ENCODE data around the gene EEF1AKMT2.

EEF1AKMT2 gene

DNA sequence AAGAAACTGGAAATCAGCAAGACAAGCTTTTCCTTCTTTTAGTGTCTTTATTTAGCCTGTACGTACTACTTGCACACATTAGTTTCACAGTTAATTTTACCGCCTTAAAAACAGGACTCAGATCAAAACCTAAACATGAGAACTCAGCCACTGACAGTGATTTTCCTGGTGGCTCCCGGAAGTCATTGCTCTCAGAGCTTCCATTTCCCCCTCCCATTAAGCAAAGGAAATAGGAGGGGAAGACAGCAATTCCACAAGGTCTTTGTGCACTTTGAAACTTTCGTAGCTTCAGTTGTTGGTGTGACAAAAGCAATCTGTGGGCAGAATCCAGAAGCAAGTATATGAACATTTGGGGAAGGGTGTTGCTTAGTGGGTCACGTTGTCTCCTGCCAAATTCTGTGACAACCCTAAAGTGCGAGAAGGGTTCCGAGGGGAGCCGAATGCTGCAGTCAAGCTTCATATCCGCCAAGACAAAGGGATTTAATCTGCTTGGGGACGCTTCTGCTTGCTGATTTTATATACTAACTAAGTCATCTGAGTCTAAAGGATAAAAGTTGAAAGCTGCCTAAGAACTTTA lies 77.9 kb downstream of the EEF1AKMT2 start:
- no peak for FAIRE-seq
- no peak for DNase-seq (ENCODE audit: insufficient read length)
- no peak for TF ChIP-seq POLR2AphosphoS5 (IDR thresholded peaks at IDR 0.05; ENCODE audit: low read depth, low read length)
- TF ChIP-seq TAF1 (IDR thresholded peaks at IDR 0.05; ENCODE audit: borderline replicate concordance, low read depth, low read length): no peak
- no peak for TF ChIP-seq POLR2A (IDR thresholded peaks at IDR 0.05; ENCODE audit: low read depth, low read length)

DNA sequence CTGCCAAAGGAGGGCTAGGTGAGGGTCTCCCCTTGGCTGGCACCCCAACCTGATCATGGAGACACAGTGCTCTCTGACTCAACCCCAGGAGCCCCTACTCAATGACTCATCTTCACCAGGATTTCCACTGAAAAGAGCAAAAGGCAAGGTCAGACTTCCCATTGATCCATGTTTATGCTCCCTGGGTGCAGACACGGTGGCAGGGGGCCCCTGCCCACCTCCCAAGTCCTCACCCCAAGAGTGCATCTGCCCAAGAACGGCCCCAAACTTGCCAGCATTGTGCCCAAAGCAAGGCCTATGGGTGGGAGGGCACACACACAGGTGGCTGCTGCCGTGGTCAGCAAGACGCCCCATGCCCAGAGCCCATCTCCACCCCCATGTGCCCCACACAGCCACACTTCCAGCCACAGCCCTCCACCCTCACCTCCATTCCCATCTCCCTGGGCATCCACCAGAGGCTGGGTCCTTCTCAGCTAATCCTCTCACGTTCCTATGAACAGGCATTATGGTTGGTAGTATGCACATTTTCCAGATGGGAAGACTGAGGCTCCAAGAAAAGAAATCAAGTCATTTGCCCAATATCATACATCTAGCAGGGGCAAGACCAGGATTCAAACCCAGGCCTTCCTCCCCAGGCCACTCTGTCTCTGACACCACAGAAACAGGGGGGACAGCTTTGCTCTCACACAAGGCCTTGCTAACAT lies 78.8 kb downstream of the EEF1AKMT2 start:
- no peak for DNase-seq (ENCODE audit: insufficient read length)
- TF ChIP-seq POLR2AphosphoS5 (IDR thresholded peaks at IDR 0.05; ENCODE audit: low read depth, low read length): no peak
- no peak for TF ChIP-seq TAF1 (IDR thresholded peaks at IDR 0.05; ENCODE audit: borderline replicate concordance, low read depth, low read length)
- no peak for TF ChIP-seq POLR2A (IDR thresholded peaks at IDR 0.05; ENCODE audit: low read depth, low read length)
- no peak for FAIRE-seq

DNA sequence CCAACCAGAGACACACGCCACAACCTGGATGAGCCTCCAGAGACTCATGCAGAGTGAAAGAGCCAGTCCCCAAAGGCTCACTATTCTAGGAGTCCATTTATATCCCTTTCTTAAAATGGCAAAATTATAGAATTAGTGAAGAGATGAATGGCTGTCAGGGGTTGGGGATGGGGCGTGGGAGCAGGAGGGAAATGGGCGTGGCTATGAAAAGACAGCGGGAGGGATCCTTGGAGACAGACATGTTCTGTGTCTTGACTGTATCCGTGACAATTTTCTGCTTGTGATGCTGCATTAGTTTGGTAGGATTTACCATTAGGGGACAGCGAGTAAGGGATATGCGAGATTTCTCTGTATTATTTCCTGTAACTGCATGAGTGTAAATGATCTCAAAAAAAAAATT lies 80.5 kb downstream of the EEF1AKMT2 start:
- TF ChIP-seq POLR2A (IDR thresholded peaks at IDR 0.05; ENCODE audit: low read depth, low read length): no peak
- no peak for TF ChIP-seq TAF1 (IDR thresholded peaks at IDR 0.05; ENCODE audit: borderline replicate concordance, low read depth, low read length)
- no peak for TF ChIP-seq POLR2AphosphoS5 (IDR thresholded peaks at IDR 0.05; ENCODE audit: low read depth, low read length)
- no peak for DNase-seq (ENCODE audit: insufficient read length)
- FAIRE-seq: no peak

DNA sequence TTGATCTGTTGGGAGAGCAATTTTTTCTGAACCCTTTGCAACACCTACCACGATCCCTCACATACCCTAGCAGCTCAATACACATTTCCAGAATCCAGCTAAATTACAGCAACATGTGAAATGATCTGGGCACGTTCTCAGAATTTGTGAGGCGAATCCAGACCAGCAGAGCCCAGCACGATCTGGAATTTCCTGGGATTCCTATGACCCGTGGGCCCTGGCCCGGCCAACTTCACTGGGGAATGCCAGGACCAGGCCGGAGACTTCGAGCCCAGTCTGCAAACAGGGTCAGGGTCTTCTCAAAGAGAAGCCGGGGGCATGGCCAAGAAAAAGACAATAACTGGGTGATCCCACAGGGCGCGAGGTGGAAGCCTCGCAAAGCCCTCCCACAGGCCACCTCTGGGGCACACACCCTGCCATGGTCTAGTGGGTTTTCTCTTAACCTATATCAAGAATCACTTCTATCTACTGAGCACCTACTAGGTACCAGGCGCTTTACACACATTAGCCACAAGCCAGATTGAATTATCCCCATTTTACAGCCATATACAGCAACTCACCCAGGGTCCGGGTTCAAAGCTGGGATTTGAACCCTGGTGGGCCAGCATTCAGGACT lies 81.3 kb downstream of the EEF1AKMT2 start:
- FAIRE-seq (no peak), DNase-seq (ENCODE audit: insufficient read length) (no peak)
- TF ChIP-seq POLR2AphosphoS5 (IDR thresholded peaks at IDR 0.05; ENCODE audit: low read depth, low read length): no peak
- TF ChIP-seq TAF1 (IDR thresholded peaks at IDR 0.05; ENCODE audit: borderline replicate concordance, low read depth, low read length): no peak
- no peak for TF ChIP-seq POLR2A (IDR thresholded peaks at IDR 0.05; ENCODE audit: low read depth, low read length)

DNA sequence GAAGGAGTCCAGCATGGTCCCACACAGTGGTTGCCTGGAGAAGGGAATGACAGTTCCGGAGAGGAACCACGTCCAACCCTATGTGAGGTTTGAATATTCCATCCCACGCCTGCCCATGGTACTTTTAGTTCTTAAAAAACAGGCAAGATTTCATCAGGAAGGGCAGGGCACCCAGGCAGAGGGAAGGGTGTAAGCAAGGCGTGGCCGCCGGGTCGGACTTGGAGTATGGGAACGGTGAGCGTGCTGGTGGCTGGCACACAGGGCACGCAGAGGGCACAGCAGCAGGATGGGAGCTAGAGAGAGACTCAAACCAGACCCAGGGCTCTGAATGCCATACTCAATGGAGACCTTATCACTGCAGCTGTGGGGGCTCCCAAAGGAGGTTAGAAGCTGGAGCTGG lies 81.8 kb downstream of the EEF1AKMT2 start:
- no peak for TF ChIP-seq POLR2AphosphoS5 (IDR thresholded peaks at IDR 0.05; ENCODE audit: low read depth, low read length)
- no peak for TF ChIP-seq TAF1 (IDR thresholded peaks at IDR 0.05; ENCODE audit: borderline replicate concordance, low read depth, low read length)
- no peak for TF ChIP-seq POLR2A (IDR thresholded peaks at IDR 0.05; ENCODE audit: low read depth, low read length)
- FAIRE-seq (no peak), DNase-seq (ENCODE audit: insufficient read length) (no peak)

DNA sequence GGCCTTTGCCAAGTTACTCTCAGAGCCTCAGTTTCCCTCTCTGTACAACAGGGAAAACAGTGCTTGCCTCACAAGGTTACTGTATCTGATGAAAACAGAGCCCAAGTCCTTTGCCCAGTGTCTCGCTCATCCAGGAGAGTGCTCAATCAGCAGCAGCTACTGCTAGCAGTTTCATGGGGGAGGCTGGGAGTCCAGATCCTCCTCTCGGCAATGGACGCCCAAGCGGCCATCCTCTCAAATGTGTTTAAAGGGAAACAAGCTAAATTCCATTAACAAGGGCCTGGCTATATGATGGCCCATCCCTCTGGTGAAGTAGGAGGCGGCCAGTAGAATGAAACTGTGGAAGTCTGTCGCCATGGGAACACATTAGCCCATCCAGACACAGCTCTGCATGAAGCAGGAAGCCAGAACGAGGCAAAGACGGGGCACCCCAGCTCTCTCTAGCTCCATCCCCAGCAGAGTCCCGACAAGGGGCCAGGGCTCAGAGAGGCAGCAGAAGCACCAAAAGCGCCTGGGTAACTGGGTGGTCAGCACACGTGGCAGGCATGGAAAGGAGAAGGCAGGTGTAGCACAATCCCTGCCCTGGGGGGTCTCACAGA lies 82.7 kb downstream of the EEF1AKMT2 start:
- DNase-seq (ENCODE audit: insufficient read length): no peak
- no peak for FAIRE-seq
- TF ChIP-seq POLR2A (IDR thresholded peaks at IDR 0.05; ENCODE audit: low read depth, low read length): no peak
- no peak for TF ChIP-seq POLR2AphosphoS5 (IDR thresholded peaks at IDR 0.05; ENCODE audit: low read depth, low read length)
- TF ChIP-seq TAF1 (IDR thresholded peaks at IDR 0.05; ENCODE audit: borderline replicate concordance, low read depth, low read length): no peak

DNA sequence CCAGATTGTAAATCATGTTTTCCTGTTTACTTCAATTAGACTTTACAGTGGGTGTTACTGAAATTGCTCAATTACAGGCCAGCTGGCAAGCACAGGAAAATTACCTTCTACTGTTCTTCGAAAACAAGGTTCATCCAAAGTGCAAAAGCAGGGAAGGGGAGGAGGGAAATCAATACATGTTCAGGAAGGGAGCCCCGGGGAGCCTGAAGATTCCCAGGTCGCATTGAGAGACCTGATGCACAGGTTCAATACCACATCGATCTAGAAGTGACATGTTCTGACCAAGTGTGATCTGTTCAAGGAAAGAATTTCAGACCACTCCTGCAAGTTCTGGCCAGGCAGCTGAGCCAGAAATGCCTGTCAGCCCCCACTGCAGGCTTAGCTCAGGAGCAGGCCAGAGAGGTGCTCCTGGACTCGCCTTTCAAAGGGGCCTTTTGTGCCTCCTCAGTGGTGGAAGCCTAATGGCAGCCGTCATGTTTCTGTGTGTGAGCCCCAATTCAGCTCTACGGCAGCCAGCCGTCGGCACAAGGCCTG lies 83.4 kb downstream of the EEF1AKMT2 start:
- DNase-seq (ENCODE audit: insufficient read length) (no peak), FAIRE-seq (no peak)

More for the DNA sequence above, 83.4 kb downstream of the EEF1AKMT2 start:
- TF ChIP-seq POLR2AphosphoS5 (IDR thresholded peaks at IDR 0.05; ENCODE audit: low read depth, low read length): no peak
- no peak for TF ChIP-seq TAF1 (IDR thresholded peaks at IDR 0.05; ENCODE audit: borderline replicate concordance, low read depth, low read length)
- TF ChIP-seq POLR2A (IDR thresholded peaks at IDR 0.05; ENCODE audit: low read depth, low read length): no peak

Data from GM12892 (cell line).